OCI-LY1 (cell line): Measurements from ENCODE around the gene RHBG.

ENCODE experiments used
- H2AFZ ChIP-seq: fragments of 200-600 bp; sonication (generic), shearing (Covaris generic); 2 replicates; pipeline ENCODE4 v1.6.0; 2014; ENCODE audit warnings: antibody characterized with exemption, mild to moderate bottlenecking, low read length
- H3F3A ChIP-seq: fragments of 200-600 bp; sonication (generic), shearing (Covaris generic); 2 replicates; pipeline ENCODE4 v1.6.0; 2014; ENCODE audit warnings: mild to moderate bottlenecking, antibody characterized with exemption, low read length, moderate library complexity; ENCODE audit not compliant: insufficient read depth
- H3K27ac ChIP-seq: fragments of 200-600 bp; sonication (generic); 2 replicates; pipeline ENCODE4 v1.5.1; 2014; ENCODE audit warnings: low read length, mixed run types, mild to moderate bottlenecking, low read depth; ENCODE audit not compliant: poor library complexity, severe bottlenecking
- H3K27me3 ChIP-seq: fragments of 200-600 bp; sonication (generic); 2 replicates; pipeline ENCODE4 v1.6.0; 2014; ENCODE audit warnings: antibody characterized with exemption, mild to moderate bottlenecking, low read length, moderate library complexity; ENCODE audit not compliant: insufficient read depth
- H3K36me3 ChIP-seq: fragments of 200-600 bp; sonication (generic); 2 replicates; pipeline ENCODE4 v1.6.1; 2014; ENCODE audit warnings: mild to moderate bottlenecking, antibody characterized with exemption, low read length, moderate library complexity, mixed read lengths; ENCODE audit not compliant: insufficient read depth
- H3K4me1 ChIP-seq: fragments of 200-600 bp; sonication (generic); 2 replicates; pipeline ENCODE4 v1.5.1; 2014; ENCODE audit warnings: mild to moderate bottlenecking, low read length, moderate library complexity; ENCODE audit not compliant: insufficient read depth, severe bottlenecking
- H3K4me2 ChIP-seq: fragments of 200-600 bp; sonication (generic), shearing (Covaris generic); 2 replicates; pipeline ENCODE4 v1.6.1; 2014; ENCODE audit warnings: low read length
- H3K4me3 ChIP-seq: fragments of 200-600 bp; sonication (generic); 2 replicates; pipeline ENCODE4 v1.5.1; 2014; ENCODE audit warnings: low read length, low read depth, mild to moderate bottlenecking, mixed read lengths; ENCODE audit not compliant: poor library complexity, severe bottlenecking
- H3K79me2 ChIP-seq: fragments of 200-600 bp; shearing (Covaris generic); 2 replicates; pipeline ENCODE4 v1.6.1; 2016; ENCODE audit warnings: mixed run types, low read length, mixed read lengths; ENCODE audit not compliant: insufficient read depth
- H3K9ac ChIP-seq: fragments of 200-600 bp; sonication (generic), shearing (Covaris generic); 2 replicates; pipeline ENCODE4 v1.6.1; 2014; ENCODE audit warnings: mild to moderate bottlenecking, low read length, mixed read lengths
- H3K9me2 ChIP-seq: fragments of 200-600 bp; sonication (generic), shearing (Covaris generic); 2 replicates; pipeline ENCODE4 v1.6.1; 2014; ENCODE audit warnings: low read depth, mild to moderate bottlenecking, low read length, mixed read lengths
- H3K9me3 ChIP-seq: fragments of 200-600 bp; shearing (Covaris generic); 2 replicates; pipeline ENCODE4 v1.6.1; 2014; ENCODE audit warnings: low read length, mixed read lengths
- H4K20me1 ChIP-seq: fragments of 200-600 bp; sonication (generic), shearing (Covaris generic); 2 replicates; pipeline ENCODE4 v1.6.0; 2016; ENCODE audit warnings: mild to moderate bottlenecking, low read length; ENCODE audit not compliant: insufficient read depth
- CTCF ChIP-seq: fragments of 200-600 bp; sonication (generic), shearing (Covaris generic); IDR thresholded peaks from 2 replicates; pipeline ENCODE4 v1.5.1; 2017; ENCODE audit warnings: mild to moderate bottlenecking, antibody characterized with exemption, low read length, moderate library complexity, mixed read lengths
- EZH2 ChIP-seq: fragments of 200-600 bp; sonication (generic), shearing (Covaris generic); IDR thresholded peaks from 2 replicates; pipeline ENCODE4 v1.8.0; 2017; ENCODE audit warnings: borderline replicate concordance, mixed run types, mild to moderate bottlenecking, antibody characterized with exemption, low read length, moderate library complexity, mixed read lengths

RHBG gene

GRCh38 chr1:156423422-156424352 is 54.7 kb downstream of the RHBG start:
- H3K9me3 ChIP-seq, result no peaks in the 10 kb centered on the region
- no peaks in the 10 kb centered on the region for H3K9me2 ChIP-seq
- peaks cover 7% of the 10 kb centered on the region for H3K27me3 ChIP-seq
- no peak overlapping the region for H3K27ac ChIP-seq
- no peaks in the 10 kb centered on the region for H3K79me2 ChIP-seq
- H3K36me3 ChIP-seq, result no peaks in the 10 kb centered on the region
- no peaks in the 10 kb centered on the region for H4K20me1 ChIP-seq
- H3K4me1 ChIP-seq, result peaks cover 24% of the 10 kb centered on the region
- no peak overlapping the region for H3K4me3 ChIP-seq
- no peak overlapping the region for H3K4me2 ChIP-seq
- H2AFZ ChIP-seq, result no peak overlapping the region
- H3K9ac ChIP-seq, result no peak overlapping the region
- TF ChIP-seq CTCF (no peak), EZH2 (no peak)
- H3F3A ChIP-seq, result no peaks in the 10 kb centered on the region

GRCh38 chr1:156424806-156425432 is 55.9 kb downstream of the RHBG start:
- TF ChIP-seq EZH2 (no peak), CTCF (no peak)
- peaks cover 6% of the 10 kb centered on the region for H3K27me3 ChIP-seq

GRCh38 chr1:156425943-156426342 is 56.9 kb downstream of the RHBG start:
- H3K4me3 ChIP-seq, result no peak overlapping the region
- no peaks in the 10 kb centered on the region for H3F3A ChIP-seq
- H3K9ac ChIP-seq, result no peak overlapping the region
- H3K27me3 ChIP-seq, result peaks cover 6% of the 10 kb centered on the region
- no peak overlapping the region for H3K4me2 ChIP-seq
- no peaks in the 10 kb centered on the region for H3K9me3 ChIP-seq
- H3K79me2 ChIP-seq, result no peaks in the 10 kb centered on the region
- no peaks in the 10 kb centered on the region for H3K36me3 ChIP-seq
- H4K20me1 ChIP-seq, result no peaks in the 10 kb centered on the region
- TF ChIP-seq CTCF (no peak), EZH2 (no peak)
- H3K27ac ChIP-seq, result no peak overlapping the region
- H3K4me1 ChIP-seq, result peaks cover 10% of the 10 kb centered on the region
- no peaks in the 10 kb centered on the region for H3K9me2 ChIP-seq
- H2AFZ ChIP-seq, result no peak overlapping the region

More at GRCh38 chr1:156424806-156425432, 55.9 kb downstream of the RHBG start:
- Histone ChIP-seq H3K79me2 (no peaks in the 10 kb centered on the region), H3K4me1 (peaks cover 20% of the 10 kb centered on the region), H4K20me1 (no peaks in the 10 kb centered on the region), H3K36me3 (no peaks in the 10 kb centered on the region), H3F3A (no peaks in the 10 kb centered on the region), H3K9me3 (no peaks in the 10 kb centered on the region), H3K9ac (no peak overlapping the region), H3K4me2 (no peak overlapping the region), H3K27ac (no peak overlapping the region), H2AFZ (no peak overlapping the region), H3K4me3 (no peak overlapping the region), H3K9me2 (no peaks in the 10 kb centered on the region)
